Hepatocyte (in vitro differentiated cells): ENCODE results near the gene DAB1. TPM values are rescaled to one million over a fixed set of nuclear protein-coding genes. Genes with fewer than 3 reads are reported as not detected.

Source experiments
- DNase-seq: peaks from one replicate; pipeline ENCODE4 v3.0.0-alpha.2; 2016; ENCODE audit warnings: low spot score
- H2AFZ ChIP-seq: fragments of 200-600 bp; sonication (generic); 2 replicates; pipeline ENCODE4 v1.6.0; 2016; ENCODE audit warnings: antibody characterized with exemption, mild to moderate bottlenecking
- H3K27ac ChIP-seq: fragments of 200-600 bp; sonication (generic); 2 replicates; pipeline ENCODE4 v1.5.1; 2016; ENCODE audit warnings: mild to moderate bottlenecking
- H3K27me3 ChIP-seq: fragments of 200-600 bp; sonication (generic); 2 replicates; pipeline ENCODE4 v1.6.1; 2016
- H3K36me3 ChIP-seq: fragments of 200-600 bp; sonication (generic); replicated peaks from 2 replicates; pipeline ENCODE4 v1.5.1; 2016; ENCODE audit warnings: low read depth; ENCODE audit not compliant: insufficient read depth
- H3K4me1 ChIP-seq: fragments of 200-600 bp; sonication (generic); 2 replicates; pipeline ENCODE4 v1.5.1; 2016; ENCODE audit warnings: mild to moderate bottlenecking, moderate library complexity; ENCODE audit not compliant: insufficient read depth
- H3K4me2 ChIP-seq: fragments of 200-600 bp; sonication (generic); 2 replicates; pipeline ENCODE4 v1.6.0; 2016
- H3K4me3 ChIP-seq: fragments of 200-600 bp; sonication (generic); 2 replicates; pipeline ENCODE4 v1.5.1; 2016; ENCODE audit warnings: mild to moderate bottlenecking
- H3K79me2 ChIP-seq: fragments of 200-600 bp; sonication (generic); 2 replicates; pipeline ENCODE4 v1.6.0; 2017; ENCODE audit warnings: mild to moderate bottlenecking
- H3K9me2 ChIP-seq: fragments of 200-600 bp; sonication (generic); replicated peaks from 2 replicates; pipeline ENCODE4 v1.6.0; 2017; ENCODE audit warnings: mild to moderate bottlenecking; ENCODE audit not compliant: insufficient read depth
- H3K9me3 ChIP-seq: fragments of 200-600 bp; sonication (generic); 2 replicates; pipeline ENCODE4 v1.5.1; 2016; ENCODE audit warnings: low read depth, mild to moderate bottlenecking
- H4K20me1 ChIP-seq: fragments of 200-600 bp; sonication (generic); 2 replicates; pipeline ENCODE4 v1.6.0; 2016; ENCODE audit warnings: mild to moderate bottlenecking; ENCODE audit not compliant: insufficient read depth, poor library complexity, severe bottlenecking
- CTCF ChIP-seq: fragments of 200-600 bp; sonication (generic); IDR thresholded peaks from 2 replicates; pipeline ENCODE4 v1.5.1; 2016; ENCODE audit warnings: antibody characterized with exemption, mild to moderate bottlenecking; ENCODE audit not compliant: poor library complexity
- EZH2 ChIP-seq: fragments of 200-600 bp; sonication (generic); IDR thresholded peaks from 2 replicates; pipeline ENCODE4 v1.6.1; 2016; ENCODE audit warnings: antibody characterized with exemption, mild to moderate bottlenecking, borderline replicate concordance
- EZH2phosphoT487 ChIP-seq: fragments of 200-600 bp; sonication (generic); IDR thresholded peaks from one replicate; pipeline ENCODE4 v1.6.1; 2018; ENCODE audit warnings: antibody characterized with exemption, mild to moderate bottlenecking, low read depth, moderate library complexity; ENCODE audit not compliant: unreplicated experiment, severe bottlenecking
- WGBS: methylation state at CpG from one replicate; pipeline ENCODE4 v1.1.6; 2016; ENCODE audit warnings: low lambda C conversion rate; ENCODE audit errors: missing lambda C conversion rate; 5-methylcytosine and 5-hydroxymethylcytosine counted together
- polyA plus RNA-seq: library from polyadenylated mRNA; unstranded; fragments of >200 nt; fragmentation: Nextera tagmentation; extraction: Ambion mirVana; gene quantifications from 2 replicates; pipeline ENCODE4 v1.2.1, GENCODE V29; 2016
- total RNA-seq: library from RNA; depleted of rRNA; stranded (reverse); fragments of >200 nt; gene quantifications from 2 replicates; pipeline ENCODE4 v1.2.3, GENCODE V29; 2014

The DAB1 gene
- total and polyA plus RNA-seq, 2 experiments from 2014 or later: 19.5 to 37.6 TPM

- H3K9me3 ChIP-seq: no peaks in the 10 kb centered on the region
- no peak for DNase-seq
- no peaks in the 10 kb centered on the region for H3K4me1 ChIP-seq
- TF ChIP-seq CTCF (no peak), EZH2 (no peak), EZH2phosphoT487 (no peak)
- no peaks in the 10 kb centered on the region for H3K79me2 ChIP-seq
- WGBS: 90% methylated on average over 3 of the region's 3 CpGs
- no peaks in the 10 kb centered on the region for H4K20me1 ChIP-seq
- H3K4me2 ChIP-seq: no peak overlapping the region
- no peaks in the 10 kb centered on the region for H3K9me2 ChIP-seq
- no peaks in the 10 kb centered on the region for H3K27me3 ChIP-seq
- no peak overlapping the region for H3K4me3 ChIP-seq
- no peaks in the 10 kb centered on the region for H3K36me3 ChIP-seq
- no peak overlapping the region for H3K27ac ChIP-seq
- no peak overlapping the region for H2AFZ ChIP-seq
Observed at GRCh38 chr1:57337623-57338022, 86.2 kb downstream of the DAB1 start.

- Histone ChIP-seq H3K9me2 (no peaks in the 10 kb centered on the region), H3K4me2 (no peak overlapping the region), H3K36me3 (no peaks in the 10 kb centered on the region), H3K27ac (no peak overlapping the region), H3K79me2 (no peaks in the 10 kb centered on the region), H3K9me3 (no peaks in the 10 kb centered on the region), H3K4me1 (no peaks in the 10 kb centered on the region), H2AFZ (no peak overlapping the region), H3K4me3 (no peak overlapping the region), H4K20me1 (no peaks in the 10 kb centered on the region), H3K27me3 (no peaks in the 10 kb centered on the region)
- no peak for DNase-seq
- 52% methylated on average over 2 of the region's 2 CpGs for WGBS
- no peak for TF ChIP-seq EZH2
- TF ChIP-seq EZH2phosphoT487: no peak
- TF ChIP-seq CTCF: no peak
Observed at GRCh38 chr1:57336793-57337192, 87.1 kb downstream of the DAB1 start.

- H3K4me1 ChIP-seq: no peaks in the 10 kb centered on the region
- H3K9me2 ChIP-seq: no peaks in the 10 kb centered on the region
- no peak for DNase-seq
- TF ChIP-seq EZH2 (no peak), CTCF (no peak), EZH2phosphoT487 (no peak)
- WGBS: 94% methylated on average over 3 of the region's 3 CpGs
- no peaks in the 10 kb centered on the region for H4K20me1 ChIP-seq
- no peaks in the 10 kb centered on the region for H3K9me3 ChIP-seq
- H3K27me3 ChIP-seq: no peaks in the 10 kb centered on the region
- H3K36me3 ChIP-seq: no peaks in the 10 kb centered on the region
- no peak overlapping the region for H3K27ac ChIP-seq
- H3K4me2 ChIP-seq: no peak overlapping the region
- H3K4me3 ChIP-seq: no peak overlapping the region
- no peaks in the 10 kb centered on the region for H3K79me2 ChIP-seq
- no peak overlapping the region for H2AFZ ChIP-seq
Observed at GRCh38 chr1:57331620-57332019, 92.2 kb downstream of the DAB1 start.

GRCh38 chr1:57329937-57330336 lies 93.9 kb downstream of the DAB1 start:
- TF ChIP-seq EZH2phosphoT487: no peak
- TF ChIP-seq EZH2: no peak
- TF ChIP-seq CTCF: no peak
- Histone ChIP-seq H2AFZ (no peak overlapping the region), H3K79me2 (no peaks in the 10 kb centered on the region), H3K27ac (no peak overlapping the region), H3K9me3 (no peaks in the 10 kb centered on the region), H3K36me3 (no peaks in the 10 kb centered on the region), H3K4me2 (no peak overlapping the region), H3K4me3 (no peak overlapping the region), H4K20me1 (no peaks in the 10 kb centered on the region), H3K9me2 (no peaks in the 10 kb centered on the region), H3K4me1 (peaks cover 7% of the 10 kb centered on the region), H3K27me3 (no peaks in the 10 kb centered on the region)
- WGBS: 38% methylated on average over 1 of the region's 1 CpG
- no peak for DNase-seq
